Hepatocyte (in vitro differentiated cells): ENCODE data around the gene EVX2. TPM values are rescaled to one million over a fixed set of nuclear protein-coding genes. Genes with fewer than 3 reads are reported as not detected.

Source experiments
- DNase-seq: peaks from one replicate; pipeline ENCODE4 v3.0.0-alpha.2; 2016; ENCODE audit warnings: low spot score
- H2AFZ ChIP-seq: fragments of 200-600 bp; sonication (generic); 2 replicates; pipeline ENCODE4 v1.6.0; 2016; ENCODE audit warnings: antibody characterized with exemption, mild to moderate bottlenecking
- H3K27ac ChIP-seq: fragments of 200-600 bp; sonication (generic); 2 replicates; pipeline ENCODE4 v1.5.1; 2016; ENCODE audit warnings: mild to moderate bottlenecking
- H3K27me3 ChIP-seq: fragments of 200-600 bp; sonication (generic); 2 replicates; pipeline ENCODE4 v1.6.1; 2016
- H3K36me3 ChIP-seq: fragments of 200-600 bp; sonication (generic); replicated peaks from 2 replicates; pipeline ENCODE4 v1.5.1; 2016; ENCODE audit warnings: low read depth; ENCODE audit not compliant: insufficient read depth
- H3K4me1 ChIP-seq: fragments of 200-600 bp; sonication (generic); 2 replicates; pipeline ENCODE4 v1.5.1; 2016; ENCODE audit warnings: mild to moderate bottlenecking, moderate library complexity; ENCODE audit not compliant: insufficient read depth
- H3K4me2 ChIP-seq: fragments of 200-600 bp; sonication (generic); 2 replicates; pipeline ENCODE4 v1.6.0; 2016
- H3K4me3 ChIP-seq: fragments of 200-600 bp; sonication (generic); 2 replicates; pipeline ENCODE4 v1.5.1; 2016; ENCODE audit warnings: mild to moderate bottlenecking
- H3K79me2 ChIP-seq: fragments of 200-600 bp; sonication (generic); 2 replicates; pipeline ENCODE4 v1.6.0; 2017; ENCODE audit warnings: mild to moderate bottlenecking
- H3K9me2 ChIP-seq: fragments of 200-600 bp; sonication (generic); replicated peaks from 2 replicates; pipeline ENCODE4 v1.6.0; 2017; ENCODE audit warnings: mild to moderate bottlenecking; ENCODE audit not compliant: insufficient read depth
- H3K9me3 ChIP-seq: fragments of 200-600 bp; sonication (generic); 2 replicates; pipeline ENCODE4 v1.5.1; 2016; ENCODE audit warnings: low read depth, mild to moderate bottlenecking
- H4K20me1 ChIP-seq: fragments of 200-600 bp; sonication (generic); 2 replicates; pipeline ENCODE4 v1.6.0; 2016; ENCODE audit warnings: mild to moderate bottlenecking; ENCODE audit not compliant: insufficient read depth, poor library complexity, severe bottlenecking
- CTCF ChIP-seq: fragments of 200-600 bp; sonication (generic); IDR thresholded peaks from 2 replicates; pipeline ENCODE4 v1.5.1; 2016; ENCODE audit warnings: antibody characterized with exemption, mild to moderate bottlenecking; ENCODE audit not compliant: poor library complexity
- EZH2 ChIP-seq: fragments of 200-600 bp; sonication (generic); IDR thresholded peaks from 2 replicates; pipeline ENCODE4 v1.6.1; 2016; ENCODE audit warnings: antibody characterized with exemption, mild to moderate bottlenecking, borderline replicate concordance
- EZH2phosphoT487 ChIP-seq: fragments of 200-600 bp; sonication (generic); IDR thresholded peaks from one replicate; pipeline ENCODE4 v1.6.1; 2018; ENCODE audit warnings: antibody characterized with exemption, mild to moderate bottlenecking, low read depth, moderate library complexity; ENCODE audit not compliant: unreplicated experiment, severe bottlenecking
- WGBS: methylation state at CpG from one replicate; pipeline ENCODE4 v1.1.6; 2016; ENCODE audit warnings: low lambda C conversion rate; ENCODE audit errors: missing lambda C conversion rate; 5-methylcytosine and 5-hydroxymethylcytosine counted together
- polyA plus RNA-seq: library from polyadenylated mRNA; unstranded; fragments of >200 nt; fragmentation: Nextera tagmentation; extraction: Ambion mirVana; gene quantifications from 2 replicates; pipeline ENCODE4 v1.2.1, GENCODE V29; 2016
- total RNA-seq: library from RNA; depleted of rRNA; stranded (reverse); fragments of >200 nt; gene quantifications from 2 replicates; pipeline ENCODE4 v1.2.3, GENCODE V29; 2014

EVX2 gene
- total and polyA plus RNA-seq, 2 experiments from 2014 or later, result 1.7 to 3.5 TPM

DNA sequence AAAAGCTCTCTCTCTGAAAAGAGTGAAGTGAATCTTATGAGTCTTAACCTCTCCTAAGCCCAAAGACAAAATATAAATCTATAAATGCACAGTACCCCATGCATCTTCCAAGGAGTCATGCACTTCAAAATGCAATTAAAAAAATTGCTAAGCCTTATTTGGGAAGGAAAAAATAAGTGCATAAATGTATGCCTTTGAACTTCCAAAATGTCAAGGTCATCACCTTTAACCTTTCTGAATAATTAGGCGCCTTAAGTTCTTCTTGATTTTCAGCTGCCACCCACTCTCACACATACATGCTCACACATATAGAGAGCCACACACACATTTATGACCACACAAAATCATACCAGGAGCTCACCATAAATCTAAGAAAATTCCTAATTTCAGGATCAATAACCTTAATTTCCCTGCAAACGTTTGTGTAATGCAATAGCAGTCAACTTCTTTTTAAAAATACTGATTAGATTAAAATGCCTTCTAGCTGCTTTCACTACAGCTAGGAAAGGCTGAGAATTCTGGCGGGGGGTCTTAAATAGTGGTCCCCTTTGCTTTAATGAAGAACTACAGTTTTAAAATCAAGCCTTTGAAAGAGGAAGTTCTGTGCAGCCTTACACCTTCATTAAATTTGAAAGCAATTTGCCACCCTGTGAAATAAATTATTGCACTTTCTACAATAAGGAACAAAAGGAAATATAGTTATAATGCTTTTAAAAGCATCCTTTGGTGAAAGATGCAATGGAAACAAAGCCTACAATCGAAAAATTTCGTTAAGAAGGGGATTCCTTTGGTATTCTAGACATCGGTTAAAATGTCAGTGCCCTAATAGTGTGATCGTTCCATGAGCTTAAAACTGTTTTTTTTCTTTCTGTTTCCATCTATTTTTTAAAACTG, 26.9 kb upstream of the EVX2 start:
- H3K27ac ChIP-seq, result no peak overlapping the region
- H3K9me2 ChIP-seq, result no peaks in the 10 kb centered on the region
- peaks cover 3% of the 10 kb centered on the region for H3K9me3 ChIP-seq
- TF ChIP-seq EZH2, result no peak
- no peak for TF ChIP-seq EZH2phosphoT487
- no peak for TF ChIP-seq CTCF
- H3K4me3 ChIP-seq, result no peak overlapping the region
- H4K20me1 ChIP-seq, result peaks cover 53% of the 10 kb centered on the region
- no peaks in the 10 kb centered on the region for H3K36me3 ChIP-seq
- no peak for DNase-seq
- no peak overlapping the region for H2AFZ ChIP-seq
- 36% methylated on average over 7 of the region's 7 CpGs for WGBS
- peak overlapping the region; percentile 73 for H3K4me2 ChIP-seq
- no peaks in the 10 kb centered on the region for H3K4me1 ChIP-seq
- H3K27me3 ChIP-seq, result peaks cover 94% of the 10 kb centered on the region
- peaks cover 69% of the 10 kb centered on the region for H3K79me2 ChIP-seq

GRCh38 chr2:176109946-176110345, 26.2 kb upstream of the EVX2 start:
- DNase-seq, result no peak
- Histone ChIP-seq H3K9me2 (no peaks in the 10 kb centered on the region), H3K79me2 (peaks cover 64% of the 10 kb centered on the region), H3K27me3 (peaks cover 94% of the 10 kb centered on the region), H3K4me1 (no peaks in the 10 kb centered on the region), H3K36me3 (no peaks in the 10 kb centered on the region), H4K20me1 (peaks cover 46% of the 10 kb centered on the region), H3K4me2 (peak overlapping the region; percentile 73), H3K4me3 (no peak overlapping the region), H2AFZ (no peak overlapping the region), H3K27ac (no peak overlapping the region), H3K9me3 (peaks cover 3% of the 10 kb centered on the region)
- 36% methylated on average over 4 of the region's 4 CpGs for WGBS
- TF ChIP-seq CTCF (no peak), EZH2 (no peak), EZH2phosphoT487 (no peak)

- Histone ChIP-seq H3K36me3 (no peaks in the 10 kb centered on the region), H3K27me3 (peaks cover 94% of the 10 kb centered on the region), H3K4me3 (peak overlapping the region; percentile 29), H3K27ac (peak overlapping the region; percentile 31), H3K9me3 (peaks cover 3% of the 10 kb centered on the region), H3K9me2 (no peaks in the 10 kb centered on the region), H3K4me2 (peak overlapping the region; percentile 73), H4K20me1 (peaks cover 40% of the 10 kb centered on the region), H3K4me1 (no peaks in the 10 kb centered on the region), H2AFZ (no peak overlapping the region), H3K79me2 (peaks cover 58% of the 10 kb centered on the region)
- no peak for DNase-seq
- 12% methylated on average over 26 of the region's 26 CpGs for WGBS
- TF ChIP-seq CTCF (no peak), EZH2phosphoT487 (peak; percentile 53), EZH2 (peak; percentile 86)
These were observed 25.6 kb upstream of the EVX2 start for GRCh38 chr2:176109192-176109901.
